SH-SY5Y (cell line): Measurements from ENCODE around the gene AP5S1.

Source experiments
- GATA2 ChIP-seq: IDR thresholded peaks from 2 replicates; pipeline ENCODE4 v1.6.1; 2011; ENCODE audit warnings: mild to moderate bottlenecking, low read depth, low read length
- GATA3 ChIP-seq: IDR thresholded peaks from 2 replicates; pipeline ENCODE4 v1.6.1; 2011; ENCODE audit warnings: low read depth, mild to moderate bottlenecking, low read length, moderate library complexity

Gene AP5S1

GRCh38 chr20:3785240-3786125, 34.9 kb upstream of the AP5S1 start:
- TF ChIP-seq GATA2 (no peak), GATA3 (no peak)

- TF ChIP-seq GATA3 (no peak), GATA2 (no peak)
Measured at GRCh38 chr20:3786126-3786484, 34.2 kb upstream of the AP5S1 start.

GRCh38 chr20:3786665-3787323, 33.6 kb upstream of the AP5S1 start, which contains the start of gene CENPB:
CENPB (minus strand) TSS chr20:3786740; CDS start chr20:3786483, 257 bp downstream.
- no peak for TF ChIP-seq GATA3
- no peak for TF ChIP-seq GATA2

GRCh38 chr20:3787324-3788014, 32.9 kb upstream of the AP5S1 start:
- no peak for TF ChIP-seq GATA2
- TF ChIP-seq GATA3, result no peak

GRCh38 chr20:3788685-3789155, 31.6 kb upstream of the AP5S1 start:
- TF ChIP-seq GATA3, result no peak
- no peak for TF ChIP-seq GATA2

GRCh38 chr20:3794701-3795420, 25.5 kb upstream of the AP5S1 start:
- no peak for TF ChIP-seq GATA3
- no peak for TF ChIP-seq GATA2

- TF ChIP-seq GATA2, result no peak
- TF ChIP-seq GATA3, result no peak
Measured at GRCh38 chr20:3795511-3796468, 24.6 kb upstream of the AP5S1 start, which contains the start of gene CDC25B. CDC25B (plus strand) TSS chr20:3796310; CDS start chr20:3796532, 222 bp downstream.

- no peak for TF ChIP-seq GATA2
- no peak for TF ChIP-seq GATA3
Measured at GRCh38 chr20:3796477-3797225, 23.7 kb upstream of the AP5S1 start.

GRCh38 chr20:3797226-3797545, 23.2 kb upstream of the AP5S1 start:
- TF ChIP-seq GATA3 (no peak), GATA2 (no peak)

GRCh38 chr20:3797592-3798372, 22.6 kb upstream of the AP5S1 start:
- TF ChIP-seq GATA2, result no peak
- no peak for TF ChIP-seq GATA3

- no peak for TF ChIP-seq GATA3
- no peak for TF ChIP-seq GATA2
Measured at GRCh38 chr20:3798373-3798768, 22.0 kb upstream of the AP5S1 start.
